ENCODE data around the gene SYPL1. TPM values are rescaled to one million over a fixed set of nuclear protein-coding genes. Genes with fewer than 3 reads are reported as not detected.

Gene SYPL1
- polyA plus RNA-seq, 2 donors: 66.3 to 101 TPM

DNA sequence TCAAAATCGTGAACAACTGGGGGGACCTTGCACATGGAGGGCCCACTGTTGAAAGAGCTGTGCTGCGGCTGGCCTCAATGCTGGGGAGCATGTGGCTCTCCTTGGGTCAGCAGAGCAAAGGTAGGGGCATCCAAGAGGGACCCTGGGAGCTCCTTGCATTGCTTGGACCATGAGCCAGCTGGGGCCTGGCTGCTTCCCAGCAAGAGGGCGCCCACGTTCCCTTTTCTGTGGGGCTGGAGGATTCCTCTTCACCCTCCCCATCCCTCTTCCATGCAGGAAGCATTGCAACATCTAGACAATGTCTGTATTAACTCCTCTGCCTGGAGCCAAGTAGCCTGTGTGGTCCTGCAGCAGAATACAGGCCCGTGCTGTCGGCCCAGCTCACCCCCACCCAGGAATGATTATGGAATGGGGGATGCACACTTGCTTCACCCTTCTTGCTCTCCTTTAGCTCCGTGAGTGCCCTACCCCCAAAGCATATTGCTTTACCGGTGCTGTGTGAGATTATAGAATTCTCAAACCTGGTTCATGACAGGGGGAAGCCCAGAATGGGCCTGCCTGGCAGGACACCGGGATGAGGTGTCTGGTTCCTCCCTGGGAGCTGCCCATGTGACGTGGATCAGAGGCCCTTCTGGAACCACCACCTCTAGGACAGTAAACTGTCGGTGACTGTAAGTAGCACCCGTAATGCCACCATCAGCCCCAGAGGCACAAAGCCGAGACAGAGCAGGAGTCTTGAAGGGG, 61.9 kb downstream of the SYPL1 start:
- Histone ChIP-seq H3K4me1 (ENCODE audit: control insufficient read depth in 2 of 2, insufficient read depth in 2 of 2, low read length in 1 of 2) (peaks cover 2 to 16% of the 10 kb centered on the region in 2 donors), H3K9me3 (ENCODE audit: control insufficient read depth in 2 of 2, insufficient read depth in 1 of 2, low read depth in 1 of 2, low read length in 1 of 2) (no peaks in the 10 kb centered on the region), H3K27me3 (ENCODE audit: control insufficient read depth in 1 of 2, insufficient read depth in 2 of 2, low read length in 2 of 2) (no peaks in the 10 kb centered on the region), H3K4me3 (ENCODE audit: low read depth in 1 of 2, low read length in 2 of 2) (no peak overlapping the region), H3K36me3 (ENCODE audit: control insufficient read depth in 2 of 2, insufficient read depth in 2 of 2, low read length in 1 of 2) (no peaks in the 10 kb centered on the region), H3K27ac (ENCODE audit: low read depth in 2 of 2, low read length in 1 of 2) (peak overlapping the region; percentile 66 to 80)
- 52 to 61% methylated on average over 13 of the region's 13 CpGs for WGBS, 2 donors

DNA sequence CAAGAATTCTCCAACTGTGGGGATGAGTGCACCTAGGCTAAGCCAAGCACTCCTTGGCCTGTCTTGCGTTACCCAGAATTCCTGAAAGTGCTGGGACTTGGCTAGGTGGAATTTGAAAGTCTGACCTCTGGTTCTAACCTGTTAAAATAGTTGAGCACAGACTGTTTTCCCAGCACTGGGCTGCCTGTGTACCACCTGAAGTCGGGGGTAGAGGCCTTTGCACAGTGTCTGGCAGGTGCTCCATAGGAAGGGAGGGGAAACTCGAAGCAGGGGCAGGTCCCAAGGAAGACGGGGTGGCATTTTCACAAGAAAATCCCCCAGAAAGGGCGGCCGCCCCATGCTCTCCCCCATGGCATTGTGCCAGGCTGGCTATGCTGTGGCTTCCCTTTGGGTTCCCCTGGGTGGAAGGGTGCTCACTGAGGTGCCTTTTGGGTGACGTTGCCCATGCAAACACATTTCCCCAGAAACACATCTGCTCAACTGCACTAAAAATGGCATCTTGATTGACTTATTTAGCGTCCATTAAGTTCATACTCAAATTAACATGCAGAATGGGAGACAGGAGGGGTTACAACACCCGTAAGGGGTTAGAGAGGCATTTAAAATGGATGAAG, 62.9 kb downstream of the SYPL1 start:
- Histone ChIP-seq H3K27ac (ENCODE audit: low read depth in 2 of 2, low read length in 1 of 2) (no peak overlapping the region), H3K4me3 (ENCODE audit: low read depth in 1 of 2, low read length in 2 of 2) (no peak overlapping the region), H3K27me3 (ENCODE audit: control insufficient read depth in 1 of 2, insufficient read depth in 2 of 2, low read length in 2 of 2) (no peaks in the 10 kb centered on the region), H3K4me1 (ENCODE audit: control insufficient read depth in 2 of 2, insufficient read depth in 2 of 2, low read length in 1 of 2) (peaks cover 2 to 16% of the 10 kb centered on the region in 2 donors), H3K9me3 (ENCODE audit: control insufficient read depth in 2 of 2, insufficient read depth in 1 of 2, low read depth in 1 of 2, low read length in 1 of 2) (no peaks in the 10 kb centered on the region), H3K36me3 (ENCODE audit: control insufficient read depth in 2 of 2, insufficient read depth in 2 of 2, low read length in 1 of 2) (no peaks in the 10 kb centered on the region)
- 84 to 88% methylated on average over 9 of the region's 9 CpGs for WGBS, 2 donors

DNA sequence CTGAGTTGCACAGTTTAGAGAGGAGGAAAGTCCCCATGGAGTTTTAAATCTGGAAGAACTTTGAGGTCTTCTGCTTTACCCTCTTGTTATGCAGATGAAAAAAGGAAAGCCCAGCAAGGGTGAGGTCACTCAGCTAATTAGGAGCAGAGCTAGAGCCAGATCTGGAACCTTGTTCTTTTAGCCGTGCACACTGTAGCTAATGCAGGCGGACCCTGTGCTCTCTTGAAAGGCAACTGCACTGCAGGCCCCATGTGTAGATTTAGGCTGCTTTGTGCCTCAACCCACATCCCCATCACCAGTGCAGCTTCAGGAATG, 63.4 kb downstream of the SYPL1 start:
- no peaks in the 10 kb centered on the region for H3K9me3 ChIP-seq (ENCODE audit: control insufficient read depth in 2 of 2, insufficient read depth in 1 of 2, low read depth in 1 of 2, low read length in 1 of 2)
- 76 to 79% methylated on average over 2 of the region's 2 CpGs for WGBS, 2 donors
- H3K36me3 ChIP-seq (ENCODE audit: control insufficient read depth in 2 of 2, insufficient read depth in 2 of 2, low read length in 1 of 2): no peaks in the 10 kb centered on the region
- no peak overlapping the region for H3K4me3 ChIP-seq (ENCODE audit: low read depth in 1 of 2, low read length in 2 of 2)
- no peaks in the 10 kb centered on the region for H3K27me3 ChIP-seq (ENCODE audit: control insufficient read depth in 1 of 2, insufficient read depth in 2 of 2, low read length in 2 of 2)
- peaks cover 2 to 16% of the 10 kb centered on the region in 2 donors for H3K4me1 ChIP-seq (ENCODE audit: control insufficient read depth in 2 of 2, insufficient read depth in 2 of 2, low read length in 1 of 2)
- no peak overlapping the region for H3K27ac ChIP-seq (ENCODE audit: low read depth in 2 of 2, low read length in 1 of 2)

DNA sequence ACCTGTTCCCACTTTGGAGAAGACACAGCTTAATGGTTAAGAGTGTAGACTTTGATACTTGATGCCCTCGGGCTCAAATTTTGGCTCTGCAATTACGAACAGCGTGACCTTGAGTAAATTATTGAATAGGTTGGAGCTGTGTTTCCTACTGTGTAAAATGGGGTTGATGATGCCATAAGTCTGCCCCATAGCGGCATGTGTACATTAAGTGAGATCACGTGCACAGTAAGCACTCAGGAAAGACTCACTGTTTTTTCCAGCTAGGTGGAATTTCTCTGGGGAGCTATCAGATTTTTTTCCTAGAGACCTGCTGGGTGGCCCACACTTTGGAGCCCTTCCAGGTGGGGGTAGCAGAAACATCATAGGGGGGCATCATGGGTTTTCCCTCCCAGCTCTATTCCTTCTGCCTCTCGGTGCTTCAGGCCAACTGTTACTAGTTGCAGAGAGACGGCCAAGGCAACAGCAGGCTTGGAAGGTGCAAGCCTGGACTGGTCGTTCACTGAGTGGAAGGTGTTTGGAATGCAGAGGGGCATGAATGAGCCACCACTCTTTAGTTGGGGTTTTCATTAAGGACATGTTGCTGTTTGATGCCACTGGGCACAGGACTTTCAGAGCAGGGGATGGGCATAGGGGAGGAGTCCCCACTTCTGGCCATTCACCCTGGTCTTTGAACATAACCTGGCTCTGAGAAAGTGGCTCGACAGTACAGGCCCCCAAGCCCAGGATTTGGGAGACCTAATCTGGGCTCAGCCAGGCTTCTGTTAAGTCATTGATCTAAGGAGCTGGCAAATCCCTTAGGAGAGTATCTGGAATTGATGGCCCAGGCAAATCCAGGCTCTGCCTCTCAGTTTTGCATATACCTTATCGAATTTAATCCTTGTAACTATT, 64.0 kb downstream of the SYPL1 start:
- Histone ChIP-seq H3K4me1 (ENCODE audit: control insufficient read depth in 2 of 2, insufficient read depth in 2 of 2, low read length in 1 of 2) (peaks cover 2 to 16% of the 10 kb centered on the region in 2 donors), H3K27ac (ENCODE audit: low read depth in 2 of 2, low read length in 1 of 2) (peak overlapping the region; percentile 31 to 51), H3K27me3 (ENCODE audit: control insufficient read depth in 1 of 2, insufficient read depth in 2 of 2, low read length in 2 of 2) (no peaks in the 10 kb centered on the region), H3K9me3 (ENCODE audit: control insufficient read depth in 2 of 2, insufficient read depth in 1 of 2, low read depth in 1 of 2, low read length in 1 of 2) (no peaks in the 10 kb centered on the region), H3K36me3 (ENCODE audit: control insufficient read depth in 2 of 2, insufficient read depth in 2 of 2, low read length in 1 of 2) (no peaks in the 10 kb centered on the region), H3K4me3 (ENCODE audit: low read depth in 1 of 2, low read length in 2 of 2) (no peak overlapping the region)
- WGBS, 2 donors: 52 to 64% methylated on average over 10 of the region's 10 CpGs

DNA sequence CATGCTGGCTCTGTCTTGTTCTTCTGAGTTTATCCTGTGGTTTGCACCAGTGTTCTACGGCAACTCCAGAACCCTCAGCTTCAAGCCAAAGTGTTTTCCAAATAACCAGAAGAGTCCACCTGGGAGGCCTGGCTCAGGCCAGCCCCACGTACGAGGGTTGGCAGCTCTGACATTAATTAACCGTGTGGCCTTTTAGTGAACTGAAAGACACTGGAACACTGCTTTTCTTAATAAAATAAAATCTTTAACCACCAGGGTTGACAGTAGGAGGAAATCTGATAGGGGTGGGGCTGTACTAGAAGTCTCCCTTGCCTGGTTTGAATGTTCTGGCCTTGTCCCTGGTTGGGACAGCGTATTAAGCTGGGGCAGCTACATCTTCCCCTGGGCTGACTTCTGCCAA, 64.9 kb downstream of the SYPL1 start:
- Histone ChIP-seq H3K27me3 (ENCODE audit: control insufficient read depth in 1 of 2, insufficient read depth in 2 of 2, low read length in 2 of 2) (no peaks in the 10 kb centered on the region), H3K9me3 (ENCODE audit: control insufficient read depth in 2 of 2, insufficient read depth in 1 of 2, low read depth in 1 of 2, low read length in 1 of 2) (no peaks in the 10 kb centered on the region), H3K36me3 (ENCODE audit: control insufficient read depth in 2 of 2, insufficient read depth in 2 of 2, low read length in 1 of 2) (no peaks in the 10 kb centered on the region), H3K4me1 (ENCODE audit: control insufficient read depth in 2 of 2, insufficient read depth in 2 of 2, low read length in 1 of 2) (peaks cover 2 to 18% of the 10 kb centered on the region in 2 donors), H3K4me3 (ENCODE audit: low read depth in 1 of 2, low read length in 2 of 2) (no peak overlapping the region), H3K27ac (ENCODE audit: low read depth in 2 of 2, low read length in 1 of 2) (no peak overlapping the region)
- 87 to 89% methylated on average over 5 of the region's 5 CpGs for WGBS, 2 donors

DNA sequence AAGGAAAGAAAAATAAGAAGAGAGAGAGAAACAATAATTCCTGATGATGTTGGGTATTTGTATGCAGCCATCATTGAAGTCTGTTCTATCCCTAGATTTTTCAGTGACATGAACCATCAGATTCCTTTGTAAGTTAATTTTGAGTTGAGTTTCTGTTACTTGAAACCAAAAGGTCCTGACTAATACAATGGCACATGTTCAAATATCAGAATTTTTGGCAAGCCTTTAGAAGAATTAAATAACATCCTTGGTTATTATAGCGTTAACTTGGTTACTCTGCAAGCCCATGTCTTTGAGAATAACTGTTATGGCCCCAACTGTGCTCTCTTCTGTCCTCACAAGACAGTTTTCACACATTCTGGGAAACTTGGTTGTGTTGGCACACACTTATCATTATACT, 66.5 kb downstream of the SYPL1 start:
- 41 to 66% methylated on average over 1 of the region's 1 CpG for WGBS, 2 donors
- no peak overlapping the region for H3K4me3 ChIP-seq (ENCODE audit: low read depth in 1 of 2, low read length in 2 of 2)
- peaks cover 0 to 14% of the 10 kb centered on the region in 2 donors for H3K4me1 ChIP-seq (ENCODE audit: control insufficient read depth in 2 of 2, insufficient read depth in 2 of 2, low read length in 1 of 2)
- H3K9me3 ChIP-seq (ENCODE audit: control insufficient read depth in 2 of 2, insufficient read depth in 1 of 2, low read depth in 1 of 2, low read length in 1 of 2): no peaks in the 10 kb centered on the region
- H3K36me3 ChIP-seq (ENCODE audit: control insufficient read depth in 2 of 2, insufficient read depth in 2 of 2, low read length in 1 of 2): no peaks in the 10 kb centered on the region
- no peak overlapping the region for H3K27ac ChIP-seq (ENCODE audit: low read depth in 2 of 2, low read length in 1 of 2)
- no peaks in the 10 kb centered on the region for H3K27me3 ChIP-seq (ENCODE audit: control insufficient read depth in 1 of 2, insufficient read depth in 2 of 2, low read length in 2 of 2)

DNA sequence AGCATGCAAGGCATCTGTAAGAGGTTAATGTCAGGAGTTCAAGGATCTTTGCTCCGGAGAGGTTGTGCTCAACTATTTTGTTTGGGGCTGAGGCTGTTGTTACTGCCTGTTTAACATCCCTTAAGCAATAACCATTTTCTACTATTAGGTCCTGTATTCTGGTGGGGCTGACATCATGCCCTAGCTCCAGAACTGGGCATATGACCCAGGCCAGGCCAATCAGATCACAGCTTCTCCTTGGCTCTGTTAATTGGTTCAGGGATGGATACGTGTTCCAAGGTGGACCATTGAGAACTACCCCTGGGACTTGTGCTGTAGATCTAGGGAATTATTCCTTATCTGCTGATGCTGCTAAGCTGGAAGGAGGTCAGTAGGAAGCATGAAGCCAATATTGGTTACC, 67.0 kb downstream of the SYPL1 start:
- Histone ChIP-seq H3K27ac (ENCODE audit: low read depth in 2 of 2, low read length in 1 of 2) (no peak overlapping the region), H3K36me3 (ENCODE audit: control insufficient read depth in 2 of 2, insufficient read depth in 2 of 2, low read length in 1 of 2) (no peaks in the 10 kb centered on the region), H3K27me3 (ENCODE audit: control insufficient read depth in 1 of 2, insufficient read depth in 2 of 2, low read length in 2 of 2) (no peaks in the 10 kb centered on the region), H3K4me1 (ENCODE audit: control insufficient read depth in 2 of 2, insufficient read depth in 2 of 2, low read length in 1 of 2) (peaks cover 0 to 10% of the 10 kb centered on the region in 2 donors), H3K4me3 (ENCODE audit: low read depth in 1 of 2, low read length in 2 of 2) (no peak overlapping the region), H3K9me3 (ENCODE audit: control insufficient read depth in 2 of 2, insufficient read depth in 1 of 2, low read depth in 1 of 2, low read length in 1 of 2) (no peaks in the 10 kb centered on the region)
- 71 to 82% methylated on average over 2 of the region's 2 CpGs for WGBS, 2 donors

DNA sequence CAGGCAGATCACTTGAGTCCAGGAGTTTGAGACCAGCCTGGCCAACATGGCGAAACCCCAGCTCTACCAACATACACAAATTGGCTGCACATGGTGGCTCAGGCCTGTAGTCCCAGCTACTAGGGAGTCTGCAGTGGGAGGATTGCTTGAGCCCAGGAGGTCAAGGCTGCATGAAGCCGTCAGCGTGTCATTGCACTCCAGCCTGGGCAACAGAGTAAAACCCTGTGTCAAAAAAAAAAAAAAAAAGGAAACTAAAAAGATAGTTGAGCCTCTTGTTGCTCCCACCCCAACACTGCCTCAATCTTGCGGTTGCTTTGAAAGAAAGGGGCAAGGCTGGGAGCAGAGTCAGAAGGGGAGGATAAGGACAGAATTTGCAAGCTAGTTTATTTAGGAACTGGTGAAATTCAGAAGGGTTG, 69.9 kb downstream of the SYPL1 start:
- Histone ChIP-seq H3K9me3 (ENCODE audit: control insufficient read depth in 2 of 2, insufficient read depth in 1 of 2, low read depth in 1 of 2, low read length in 1 of 2) (no peaks in the 10 kb centered on the region), H3K4me3 (ENCODE audit: low read depth in 1 of 2, low read length in 2 of 2) (no peak overlapping the region), H3K4me1 (ENCODE audit: control insufficient read depth in 2 of 2, insufficient read depth in 2 of 2, low read length in 1 of 2) (peaks cover 0 to 2% of the 10 kb centered on the region in 2 donors), H3K27ac (ENCODE audit: low read depth in 2 of 2, low read length in 1 of 2) (no peak overlapping the region), H3K36me3 (ENCODE audit: control insufficient read depth in 2 of 2, insufficient read depth in 2 of 2, low read length in 1 of 2) (no peaks in the 10 kb centered on the region), H3K27me3 (ENCODE audit: control insufficient read depth in 1 of 2, insufficient read depth in 2 of 2, low read length in 2 of 2) (no peaks in the 10 kb centered on the region)
- 84 to 90% methylated on average over 4 of the region's 4 CpGs for WGBS, 2 donors

DNA sequence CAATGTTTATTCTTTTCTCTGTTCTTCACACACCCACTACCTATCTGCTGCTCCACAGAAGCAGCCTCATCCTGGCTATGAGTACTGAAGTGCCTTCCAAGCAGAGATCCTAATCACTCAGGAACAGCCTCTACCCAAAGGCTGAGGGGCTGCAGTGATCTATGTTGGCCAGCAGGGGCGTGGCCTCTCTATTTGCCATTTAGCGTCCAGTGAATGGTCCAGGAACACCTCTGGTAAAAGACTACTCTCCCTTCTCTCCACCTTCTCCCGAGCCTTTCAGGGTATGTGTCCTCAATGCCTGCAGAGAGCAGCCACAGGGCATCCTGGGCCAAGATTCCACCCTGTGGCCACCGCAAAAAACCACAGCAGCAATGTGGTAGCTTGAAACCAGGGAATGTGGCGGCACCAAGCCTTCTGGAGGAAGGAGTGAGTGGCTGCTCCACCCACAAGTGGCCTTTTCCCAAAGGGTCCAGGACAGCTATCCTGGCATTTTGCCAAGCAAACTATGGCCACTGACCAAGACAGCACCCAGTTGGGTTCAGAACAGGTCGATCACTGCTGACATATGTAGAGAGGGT, 70.9 kb downstream of the SYPL1 start:
- Histone ChIP-seq H3K27me3 (ENCODE audit: control insufficient read depth in 1 of 2, insufficient read depth in 2 of 2, low read length in 2 of 2) (no peaks in the 10 kb centered on the region), H3K4me1 (ENCODE audit: control insufficient read depth in 2 of 2, insufficient read depth in 2 of 2, low read length in 1 of 2) (peaks cover 0 to 2% of the 10 kb centered on the region in 2 donors), H3K27ac (ENCODE audit: low read depth in 2 of 2, low read length in 1 of 2) (no peak overlapping the region), H3K9me3 (ENCODE audit: control insufficient read depth in 2 of 2, insufficient read depth in 1 of 2, low read depth in 1 of 2, low read length in 1 of 2) (no peaks in the 10 kb centered on the region), H3K4me3 (ENCODE audit: low read depth in 1 of 2, low read length in 2 of 2) (no peak overlapping the region), H3K36me3 (ENCODE audit: control insufficient read depth in 2 of 2, insufficient read depth in 2 of 2, low read length in 1 of 2) (no peaks in the 10 kb centered on the region)
- 57 to 69% methylated on average over 6 of the region's 6 CpGs for WGBS, 2 donors

Data from esophagus (tissue), 2 donors.